Endothelial cell (in vitro differentiated cells): ENCODE data around the gene RBM38. TPM values are rescaled to one million over a fixed set of nuclear protein-coding genes. Genes with fewer than 3 reads are reported as not detected.
"Not testable (repeated sequence)": the region's sequence is repeated elsewhere in the genome, so short reads cannot be mapped to it uniquely, and the experiment has no call there.

ENCODE experiments used
- DNase-seq: peaks from one replicate; pipeline ENCODE4 v3.0.0; 2021; ENCODE audit warnings: low spot score
- H3K27ac Mint-ChIP-seq: one replicate; pipeline ENCODE4 v1.8.0; 2021; ENCODE audit warnings: mixed read lengths, inconsistent platforms; ENCODE audit not compliant: unreplicated experiment
- H3K27me3 Mint-ChIP-seq: one replicate; pipeline ENCODE4 v1.8.0; 2021; ENCODE audit warnings: mild to moderate bottlenecking, moderate library complexity, mixed read lengths, inconsistent platforms; ENCODE audit not compliant: unreplicated experiment
- H3K36me3 Mint-ChIP-seq: one replicate; pipeline ENCODE4 v1.8.0; 2021; ENCODE audit warnings: mild to moderate bottlenecking, low read depth, mixed read lengths, inconsistent platforms; ENCODE audit not compliant: unreplicated experiment
- H3K4me1 Mint-ChIP-seq: one replicate; pipeline ENCODE4 v1.8.0; 2021; ENCODE audit warnings: mild to moderate bottlenecking, mixed read lengths, inconsistent platforms; ENCODE audit not compliant: unreplicated experiment
- H3K4me3 Mint-ChIP-seq: one replicate; pipeline ENCODE4 v1.8.0; 2021; ENCODE audit warnings: mild to moderate bottlenecking, mixed read lengths, inconsistent platforms; ENCODE audit not compliant: unreplicated experiment
- H3K9me3 Mint-ChIP-seq: one replicate; pipeline ENCODE4 v1.8.0; 2021; ENCODE audit warnings: mixed read lengths, inconsistent platforms; ENCODE audit not compliant: unreplicated experiment
- CTCF ChIP-seq: fragments of 200-600 bp; sonication (generic); IDR thresholded peaks from one replicate; pipeline ENCODE4 v1.5.0; 2021; ENCODE audit warnings: antibody characterized with exemption; ENCODE audit not compliant: unreplicated experiment
- total RNA-seq: library from RNA; stranded (reverse); fragmentation: NEBNext Ultra II Directional; extraction: Animal tissue kit (Norgen Biotek cat#: 25700); gene quantifications from one replicate; pipeline ENCODE4 v1.2.1, GENCODE V29; 2021; ENCODE audit not compliant: unreplicated experiment

Gene RBM38
- total RNA-seq, 1 donor from 2014 or later: 23.6 TPM

GRCh38 chr20:57426831-57427230 is 35.6 kb downstream of the RBM38 start:
- no peaks in the 10 kb centered on the region for H3K9me3 Mint-ChIP-seq
- no peak overlapping the region for H3K4me3 Mint-ChIP-seq
- no peak overlapping the region for H3K27ac Mint-ChIP-seq
- no peaks in the 10 kb centered on the region for H3K27me3 Mint-ChIP-seq
- DNase-seq: no peak
- no peaks in the 10 kb centered on the region for H3K4me1 Mint-ChIP-seq
- TF ChIP-seq CTCF: no peak
- no peaks in the 10 kb centered on the region for H3K36me3 Mint-ChIP-seq

GRCh38 chr20:57428324-57429158 is 37.3 kb downstream of the RBM38 start:
- Mint-ChIP-seq H3K9me3 (no peaks in the 10 kb centered on the region), H3K27me3 (no peaks in the 10 kb centered on the region), H3K4me3 (no peak overlapping the region), H3K4me1 (no peaks in the 10 kb centered on the region), H3K36me3 (no peaks in the 10 kb centered on the region), H3K27ac (no peak overlapping the region)
- no peak for DNase-seq
- no peak for TF ChIP-seq CTCF

- Mint-ChIP-seq H3K4me3 (no peak overlapping the region), H3K9me3 (no peaks in the 10 kb centered on the region), H3K27me3 (no peaks in the 10 kb centered on the region), H3K4me1 (no peaks in the 10 kb centered on the region), H3K27ac (no peak overlapping the region), H3K36me3 (no peaks in the 10 kb centered on the region)
- no peak for TF ChIP-seq CTCF
- no peak for DNase-seq
Observed at GRCh38 chr20:57429159-57429496, 37.9 kb downstream of the RBM38 start.

GRCh38 chr20:57429580-57430200 is 38.5 kb downstream of the RBM38 start:
- TF ChIP-seq CTCF: no peak
- no peak for DNase-seq
- Mint-ChIP-seq H3K27ac (no peak overlapping the region), H3K27me3 (no peaks in the 10 kb centered on the region), H3K36me3 (no peaks in the 10 kb centered on the region), H3K9me3 (no peaks in the 10 kb centered on the region), H3K4me3 (no peak overlapping the region), H3K4me1 (no peaks in the 10 kb centered on the region)

GRCh38 chr20:57430201-57430596 is 39.0 kb downstream of the RBM38 start:
- not testable (repeated sequence) for H3K27ac Mint-ChIP-seq, DNase-seq, H3K9me3 Mint-ChIP-seq, H3K36me3 Mint-ChIP-seq, H3K4me1 Mint-ChIP-seq, H3K27me3 Mint-ChIP-seq, H3K4me3 Mint-ChIP-seq
